ENCODE measurements around the gene CELF4. TPM values are rescaled to one million over a fixed set of nuclear protein-coding genes. Genes with fewer than 3 reads are reported as not detected.

Gene CELF4
- total RNA-seq, 4 donors from 2014 or later: 0.32 to 0.81 (median 0.77) TPM

- H3K4me1 ChIP-seq: no peaks in the 10 kb centered on the region
- no peak for ATAC-seq
- H3K4me3 ChIP-seq: no peak overlapping the region
- no peak overlapping the region for H3K27ac ChIP-seq
- no peaks in the 10 kb centered on the region for H3K27me3 ChIP-seq
- peaks cover 0 to 36% of the 10 kb centered on the region in 2 donors for H3K36me3 ChIP-seq
- H3K9me3 ChIP-seq: peaks cover 0 to 8% (median 0%) of the 10 kb centered on the region in 3 donors
- WGBS, 2 donors (ENCODE audit: low coverage in 1 of 2): 83 to 90% methylated on average over 3 to 4 of the region's 4 CpGs
- TF ChIP-seq, protein P1, sequence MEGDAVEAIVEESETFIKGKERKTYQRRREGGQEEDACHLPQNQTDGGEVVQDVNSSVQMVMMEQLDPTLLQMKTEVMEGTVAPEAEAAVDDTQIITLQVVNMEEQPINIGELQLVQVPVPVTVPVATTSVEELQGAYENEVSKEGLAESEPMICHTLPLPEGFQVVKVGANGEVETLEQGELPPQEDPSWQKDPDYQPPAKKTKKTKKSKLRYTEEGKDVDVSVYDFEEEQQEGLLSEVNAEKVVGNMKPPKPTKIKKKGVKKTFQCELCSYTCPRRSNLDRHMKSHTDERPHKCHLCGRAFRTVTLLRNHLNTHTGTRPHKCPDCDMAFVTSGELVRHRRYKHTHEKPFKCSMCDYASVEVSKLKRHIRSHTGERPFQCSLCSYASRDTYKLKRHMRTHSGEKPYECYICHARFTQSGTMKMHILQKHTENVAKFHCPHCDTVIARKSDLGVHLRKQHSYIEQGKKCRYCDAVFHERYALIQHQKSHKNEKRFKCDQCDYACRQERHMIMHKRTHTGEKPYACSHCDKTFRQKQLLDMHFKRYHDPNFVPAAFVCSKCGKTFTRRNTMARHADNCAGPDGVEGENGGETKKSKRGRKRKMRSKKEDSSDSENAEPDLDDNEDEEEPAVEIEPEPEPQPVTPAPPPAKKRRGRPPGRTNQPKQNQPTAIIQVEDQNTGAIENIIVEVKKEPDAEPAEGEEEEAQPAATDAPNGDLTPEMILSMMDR (IDR thresholded peaks at IDR 0.05): no peak
- TF ChIP-seq EP300 (IDR thresholded peaks at IDR 0.05) (no peak), POLR2AphosphoS5 (IDR thresholded peaks at IDR 0.05) (no peak), POLR2A (IDR thresholded peaks at IDR 0.05) (no peak)
Observed at GRCh38 chr18:37222354-37222998, 343.1 kb downstream of the CELF4 start.

GRCh38 chr18:37219257-37219656 lies 346.3 kb downstream of the CELF4 start:
- peaks cover 0 to 12% (median 0%) of the 10 kb centered on the region in 3 donors for H3K9me3 ChIP-seq
- no peaks in the 10 kb centered on the region for H3K27me3 ChIP-seq
- peaks cover 0 to 21% of the 10 kb centered on the region in 2 donors for H3K36me3 ChIP-seq
- TF ChIP-seq, protein P1 (IDR thresholded peaks at IDR 0.05): no peak
- no peak for TF ChIP-seq EP300 (IDR thresholded peaks at IDR 0.05)
- no peak for TF ChIP-seq POLR2AphosphoS5 (IDR thresholded peaks at IDR 0.05)
- no peak for TF ChIP-seq POLR2A (IDR thresholded peaks at IDR 0.05)
- H3K4me3 ChIP-seq: no peak overlapping the region
- ATAC-seq: no peak
- WGBS, 2 donors (ENCODE audit: low coverage in 1 of 2): 83% methylated on average over 1 of the region's 7 CpGs; no CpG with 5 or more reads in 1 of the 2 donors
- no peaks in the 10 kb centered on the region for H3K4me1 ChIP-seq
- H3K27ac ChIP-seq: no peak overlapping the region

DNA sequence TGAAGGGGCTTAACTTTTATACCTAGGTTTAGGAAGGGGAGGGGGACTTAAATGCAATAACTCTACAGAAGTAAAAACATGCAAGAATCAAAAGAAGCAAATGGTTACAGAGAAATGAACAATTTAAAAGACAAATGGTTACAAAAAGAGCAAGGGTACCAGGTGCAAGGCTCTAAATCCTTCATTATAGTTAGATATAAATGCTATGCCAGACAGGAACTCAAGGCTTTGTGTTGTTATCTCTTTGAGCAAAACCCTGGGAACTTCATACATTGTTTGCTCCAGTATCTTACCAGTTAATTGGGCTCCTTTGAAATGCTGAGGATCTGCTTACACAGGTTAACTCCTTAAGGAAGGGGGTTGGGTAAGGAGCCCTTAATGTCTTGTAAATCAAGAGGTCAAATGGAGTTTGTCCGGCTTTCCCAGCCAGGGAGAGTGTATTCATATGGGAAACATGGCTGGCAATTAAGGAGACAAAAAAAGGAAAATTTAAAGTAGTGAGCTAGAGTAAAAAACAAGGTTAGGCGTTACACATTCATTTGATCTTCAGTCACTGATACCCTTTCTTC lies 347.5 kb downstream of the CELF4 start:
- WGBS, 2 donors (ENCODE audit: low coverage in 1 of 2): 35 to 51% methylated on average over 2 of the region's 2 CpGs
- H3K4me1 ChIP-seq: no peaks in the 10 kb centered on the region
- no peak for TF ChIP-seq EP300 (IDR thresholded peaks at IDR 0.05)
- TF ChIP-seq POLR2A (IDR thresholded peaks at IDR 0.05): no peak
- TF ChIP-seq, protein P1 (IDR thresholded peaks at IDR 0.05): no peak
- no peak for TF ChIP-seq POLR2AphosphoS5 (IDR thresholded peaks at IDR 0.05)
- peaks cover 0 to 11% of the 10 kb centered on the region in 2 donors for H3K36me3 ChIP-seq
- no peak overlapping the region for H3K4me3 ChIP-seq
- H3K27ac ChIP-seq: no peak overlapping the region
- ATAC-seq: no peak
- no peaks in the 10 kb centered on the region for H3K27me3 ChIP-seq
- H3K9me3 ChIP-seq: peaks cover 0 to 19% (median 0%) of the 10 kb centered on the region in 3 donors

DNA sequence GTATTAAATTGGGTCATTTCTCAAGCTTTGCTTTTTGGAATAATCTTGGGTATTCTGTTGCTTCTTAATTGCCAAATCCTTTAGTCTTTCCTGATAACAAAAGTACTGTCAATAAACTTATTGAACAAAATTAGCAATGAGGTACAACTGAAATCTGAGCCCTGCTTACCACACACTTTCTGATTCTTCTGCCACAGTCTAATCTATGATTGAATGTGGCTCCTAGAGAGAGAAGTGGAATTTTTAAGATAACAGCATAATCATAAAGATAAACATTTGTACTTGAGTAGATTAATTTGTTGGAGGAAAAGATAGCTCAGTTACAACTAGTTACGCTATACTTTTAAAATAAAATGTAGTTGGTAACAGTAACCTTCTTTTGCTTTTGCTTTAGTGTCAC lies 354.8 kb downstream of the CELF4 start:
- no peak for TF ChIP-seq POLR2A (IDR thresholded peaks at IDR 0.05)
- TF ChIP-seq, protein P1 (IDR thresholded peaks at IDR 0.05): no peak
- TF ChIP-seq EP300 (IDR thresholded peaks at IDR 0.05): no peak
- no peak for TF ChIP-seq POLR2AphosphoS5 (IDR thresholded peaks at IDR 0.05)
- Histone ChIP-seq H3K4me1 (no peaks in the 10 kb centered on the region), H3K27me3 (no peaks in the 10 kb centered on the region), H3K9me3 (peaks cover 0 to 12% (median 0%) of the 10 kb centered on the region in 3 donors), H3K27ac (no peak overlapping the region), H3K4me3 (no peak overlapping the region), H3K36me3 (no peaks in the 10 kb centered on the region)
- ATAC-seq: no peak
- WGBS, 2 donors (ENCODE audit: low coverage in 1 of 2): 71 to 91% methylated on average over 1 of the region's 1 CpG

DNA sequence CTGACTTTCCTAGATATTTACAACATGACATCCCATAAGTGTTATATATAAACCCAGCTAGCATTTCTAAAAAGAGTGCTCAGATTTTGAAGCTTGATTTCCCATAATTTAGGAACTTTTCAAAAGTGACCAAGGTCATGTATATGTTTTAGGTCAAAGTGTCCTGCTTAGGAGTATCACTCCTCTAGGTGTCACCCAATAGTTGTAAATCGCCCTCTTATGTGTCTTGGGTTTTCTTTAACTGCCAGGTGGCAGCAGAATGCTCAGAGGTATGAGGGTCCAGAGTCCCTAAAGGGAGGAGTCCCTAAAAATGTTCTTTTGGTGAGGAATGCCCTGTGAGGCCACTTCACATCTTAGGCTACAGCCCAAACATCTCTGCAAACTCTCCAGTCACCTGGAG lies 358.3 kb downstream of the CELF4 start:
- H3K36me3 ChIP-seq: peaks cover 0 to 10% of the 10 kb centered on the region in 2 donors
- no peaks in the 10 kb centered on the region for H3K27me3 ChIP-seq
- H3K9me3 ChIP-seq: peaks cover 0 to 12% (median 0%) of the 10 kb centered on the region in 3 donors
- WGBS, 2 donors (ENCODE audit: low coverage in 1 of 2): 67 to 89% methylated on average over 1 of the region's 1 CpG
- H3K27ac ChIP-seq: no peak overlapping the region
- no peaks in the 10 kb centered on the region for H3K4me1 ChIP-seq
- no peak for ATAC-seq
- no peak for TF ChIP-seq POLR2A (IDR thresholded peaks at IDR 0.05)
- no peak overlapping the region for H3K4me3 ChIP-seq
